HEK293 (cell line): ENCODE measurements around the gene ERICH4.

ENCODE experiments used
- CTCF ChIP-seq: fragments of 450-650 bp; formaldehyde crosslinking; IDR thresholded peaks from 2 replicates; pipeline ENCODE4 v1.5.1; 2016; ENCODE audit warnings: missing biosample characterization, missing genetic modification characterization
- ZBTB8A ChIP-seq: fragments of 450-650 bp; formaldehyde crosslinking; IDR thresholded peaks from 2 replicates; pipeline ENCODE4 v1.5.1; 2016; ENCODE audit warnings: missing biosample characterization, missing genetic modification characterization
- ZEB2 ChIP-seq: fragments of 450-650 bp; formaldehyde crosslinking; IDR thresholded peaks from 2 replicates; pipeline ENCODE4 v1.5.1; 2016; ENCODE audit warnings: missing biosample characterization, missing genetic modification characterization
- ZFP69B ChIP-seq: fragments of 450-650 bp; formaldehyde crosslinking; IDR thresholded peaks from 2 replicates; pipeline ENCODE4 v1.5.1; 2016; ENCODE audit warnings: missing biosample characterization, missing genetic modification characterization
- ZNF121 ChIP-seq: fragments of 450-650 bp; formaldehyde crosslinking; IDR thresholded peaks from 2 replicates; pipeline ENCODE4 v1.5.1; 2016; ENCODE audit warnings: missing biosample characterization, missing genetic modification characterization
- ZNF529 ChIP-seq: fragments of 450-650 bp; formaldehyde crosslinking; IDR thresholded peaks from 2 replicates; pipeline ENCODE4 v1.5.1; 2017; ENCODE audit warnings: missing genetic modification characterization, missing biosample characterization; ENCODE audit not compliant: insufficient replicate concordance
- TF ChIP-seq, protein P1 (sequence below): fragments of 450-650 bp; formaldehyde crosslinking; IDR thresholded peaks from 2 replicates; pipeline ENCODE4 v1.5.1; 2016; ENCODE audit warnings: missing biosample characterization, missing genetic modification characterization
- TF ChIP-seq, protein P2 (sequence below): fragments of 450-650 bp; formaldehyde crosslinking; IDR thresholded peaks from 2 replicates; pipeline ENCODE4 v1.5.1; 2017; ENCODE audit warnings: missing biosample characterization, mild to moderate bottlenecking, missing genetic modification characterization, moderate library complexity
- TF ChIP-seq, protein P3 (sequence below): fragments of 450-650 bp; IDR thresholded peaks from 2 replicates; pipeline ENCODE4 v1.5.1; 2018; ENCODE audit warnings: missing biosample characterization, mild to moderate bottlenecking, missing genetic modification characterization

DNA sequence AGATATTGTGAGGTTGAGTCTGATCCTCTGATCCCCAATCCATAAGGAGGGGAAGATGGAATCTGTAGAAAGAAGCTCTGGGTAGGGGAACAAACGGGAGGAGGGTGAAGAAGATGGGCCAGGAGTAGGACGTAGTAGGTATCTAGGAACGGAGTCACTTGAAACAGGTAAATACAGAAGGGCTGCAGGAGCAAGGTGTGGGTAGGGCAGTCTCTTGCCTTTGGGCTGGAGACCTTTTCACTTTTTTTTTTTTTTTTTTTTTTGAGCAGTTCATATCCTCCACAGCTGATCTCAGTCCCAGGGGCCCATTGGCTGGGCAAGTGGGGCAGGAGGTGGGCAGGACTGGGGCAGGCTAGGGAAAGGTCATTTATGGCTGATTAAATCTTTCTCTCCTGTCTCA lies 43.9 kb upstream of the ERICH4 start:
- TF ChIP-seq CTCF (tag by site-specific recombination) (no peak), ZFP69B (no peak), ZNF529 (tag by site-specific recombination) (no peak), ZNF121 (no peak), ZBTB8A (tag by site-specific recombination) (no peak), ZEB2 (no peak)
- TF ChIP-seq, protein P1, sequence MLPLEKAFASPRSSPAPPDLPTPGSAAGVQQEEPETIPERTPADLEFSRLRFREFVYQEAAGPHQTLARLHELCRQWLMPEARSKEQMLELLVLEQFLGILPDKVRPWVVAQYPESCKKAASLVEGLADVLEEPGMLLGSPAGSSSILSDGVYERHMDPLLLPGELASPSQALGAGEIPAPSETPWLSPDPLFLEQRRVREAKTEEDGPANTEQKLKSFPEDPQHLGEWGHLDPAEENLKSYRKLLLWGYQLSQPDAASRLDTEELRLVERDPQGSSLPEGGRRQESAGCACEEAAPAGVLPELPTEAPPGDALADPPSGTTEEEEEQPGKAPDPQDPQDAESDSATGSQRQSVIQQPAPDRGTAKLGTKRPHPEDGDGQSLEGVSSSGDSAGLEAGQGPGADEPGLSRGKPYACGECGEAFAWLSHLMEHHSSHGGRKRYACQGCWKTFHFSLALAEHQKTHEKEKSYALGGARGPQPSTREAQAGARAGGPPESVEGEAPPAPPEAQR (tag by site-specific recombination): no peak
- TF ChIP-seq, protein P2, sequence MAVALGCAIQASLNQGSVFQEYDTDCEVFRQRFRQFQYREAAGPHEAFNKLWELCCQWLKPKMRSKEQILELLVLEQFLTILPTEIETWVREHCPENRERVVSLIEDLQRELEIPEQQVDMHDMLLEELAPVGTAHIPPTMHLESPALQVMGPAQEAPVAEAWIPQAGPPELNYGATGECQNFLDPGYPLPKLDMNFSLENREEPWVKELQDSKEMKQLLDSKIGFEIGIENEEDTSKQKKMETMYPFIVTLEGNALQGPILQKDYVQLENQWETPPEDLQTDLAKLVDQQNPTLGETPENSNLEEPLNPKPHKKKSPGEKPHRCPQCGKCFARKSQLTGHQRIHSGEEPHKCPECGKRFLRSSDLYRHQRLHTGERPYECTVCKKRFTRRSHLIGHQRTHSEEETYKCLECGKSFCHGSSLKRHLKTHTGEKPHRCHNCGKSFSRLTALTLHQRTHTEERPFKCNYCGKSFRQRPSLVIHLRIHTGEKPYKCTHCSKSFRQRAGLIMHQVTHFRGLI (tag by site-specific recombination): no peak
- TF ChIP-seq, protein P3, sequence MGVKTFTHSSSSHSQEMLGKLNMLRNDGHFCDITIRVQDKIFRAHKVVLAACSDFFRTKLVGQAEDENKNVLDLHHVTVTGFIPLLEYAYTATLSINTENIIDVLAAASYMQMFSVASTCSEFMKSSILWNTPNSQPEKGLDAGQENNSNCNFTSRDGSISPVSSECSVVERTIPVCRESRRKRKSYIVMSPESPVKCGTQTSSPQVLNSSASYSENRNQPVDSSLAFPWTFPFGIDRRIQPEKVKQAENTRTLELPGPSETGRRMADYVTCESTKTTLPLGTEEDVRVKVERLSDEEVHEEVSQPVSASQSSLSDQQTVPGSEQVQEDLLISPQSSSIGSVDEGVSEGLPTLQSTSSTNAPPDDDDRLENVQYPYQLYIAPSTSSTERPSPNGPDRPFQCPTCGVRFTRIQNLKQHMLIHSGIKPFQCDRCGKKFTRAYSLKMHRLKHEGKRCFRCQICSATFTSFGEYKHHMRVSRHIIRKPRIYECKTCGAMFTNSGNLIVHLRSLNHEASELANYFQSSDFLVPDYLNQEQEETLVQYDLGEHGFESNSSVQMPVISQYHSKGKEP: no peak
